HG03045 (cell line): ENCODE measurements around the gene RPS27.

Source experiments
- ATAC-seq: cut with Tn5 transposase; IDR thresholded peaks from one replicate; pipeline ENCODE4 v1.9.1; 2021; ENCODE audit warnings: mild to moderate bottlenecking, moderate library complexity; ENCODE audit not compliant: unreplicated experiment

RPS27 gene

DNA sequence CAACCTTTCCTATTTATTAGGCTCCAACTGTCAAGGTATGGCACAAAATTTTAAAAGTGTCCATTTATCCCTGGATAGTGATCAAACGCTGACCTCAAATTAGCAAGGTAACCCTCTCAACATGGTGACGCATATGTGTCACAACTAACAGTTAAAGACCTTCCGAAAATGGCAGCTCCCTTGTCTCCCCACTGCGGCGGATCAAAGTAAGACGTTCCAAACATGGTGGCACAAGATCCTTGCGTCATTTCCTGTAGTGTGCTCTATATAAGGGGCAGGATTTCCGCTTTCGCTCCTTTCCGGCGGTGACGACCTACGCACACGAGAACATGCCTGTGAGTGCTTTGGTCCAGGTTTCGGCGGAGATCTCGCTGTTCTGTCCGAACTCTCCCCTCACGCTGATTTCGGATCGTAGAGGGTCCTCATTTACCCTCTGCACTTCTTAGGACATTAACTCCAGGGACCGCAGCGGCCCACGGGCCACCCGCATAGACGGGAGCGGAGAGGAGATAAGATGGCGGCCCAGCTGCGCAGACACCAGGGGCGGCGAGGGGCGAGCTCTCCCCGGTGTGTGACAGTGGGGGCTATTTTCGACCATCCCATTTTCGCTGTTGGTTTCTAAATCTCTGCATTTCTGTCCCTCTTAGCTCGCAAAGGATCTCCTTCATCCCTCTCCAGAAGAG is at the start of gene RPS27:
Gene RPS27, plus strand, starts transcription at position 295 of the 683 bp plus-strand sequence. Its CDS starts 35 bp downstream, at position 330.
- peak; percentile 70 for ATAC-seq

DNA sequence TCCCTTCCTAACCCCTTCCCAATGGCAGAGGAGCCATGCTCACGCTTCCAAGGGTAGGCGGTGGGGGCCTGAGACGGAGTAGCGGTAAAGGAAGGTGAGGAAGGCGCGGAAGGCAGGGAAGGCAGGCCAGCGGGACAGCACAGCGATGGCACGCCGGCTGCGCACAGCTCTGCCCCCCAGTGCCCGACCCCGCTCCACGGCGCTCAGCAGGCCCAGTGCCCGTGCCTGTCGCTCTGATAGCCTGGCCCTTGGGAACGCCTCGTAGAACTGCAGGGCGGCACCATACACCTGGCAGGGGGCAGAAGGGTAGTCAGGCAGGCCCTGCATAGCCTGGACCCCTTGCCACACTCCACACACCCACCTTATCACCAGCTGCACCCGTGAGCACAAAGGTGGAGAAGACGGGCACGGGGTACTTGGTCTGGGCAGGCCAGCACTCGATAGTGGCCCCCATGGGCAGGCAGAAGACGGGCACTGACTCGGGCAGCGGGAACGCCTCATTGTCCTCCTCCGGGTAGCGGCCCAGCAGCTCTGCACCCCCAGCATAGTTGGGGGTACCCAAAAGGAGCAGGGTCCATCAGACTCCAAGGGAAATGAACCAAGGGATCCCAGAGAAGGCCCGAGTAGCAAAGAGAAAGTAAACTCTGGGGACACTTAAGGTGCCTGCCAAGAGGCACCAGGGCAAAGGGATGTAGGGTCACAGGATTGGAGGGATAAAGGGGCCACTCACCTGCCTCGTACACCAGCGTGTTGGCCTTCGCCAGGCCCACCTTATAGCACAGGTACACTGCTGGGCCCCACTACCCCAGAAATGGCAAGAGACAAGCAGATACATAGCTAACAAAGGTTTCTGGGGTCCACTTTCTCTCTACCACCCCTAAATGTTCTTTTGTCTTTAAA is 48.5 kb upstream of the RPS27 start:
- no peak for ATAC-seq

DNA sequence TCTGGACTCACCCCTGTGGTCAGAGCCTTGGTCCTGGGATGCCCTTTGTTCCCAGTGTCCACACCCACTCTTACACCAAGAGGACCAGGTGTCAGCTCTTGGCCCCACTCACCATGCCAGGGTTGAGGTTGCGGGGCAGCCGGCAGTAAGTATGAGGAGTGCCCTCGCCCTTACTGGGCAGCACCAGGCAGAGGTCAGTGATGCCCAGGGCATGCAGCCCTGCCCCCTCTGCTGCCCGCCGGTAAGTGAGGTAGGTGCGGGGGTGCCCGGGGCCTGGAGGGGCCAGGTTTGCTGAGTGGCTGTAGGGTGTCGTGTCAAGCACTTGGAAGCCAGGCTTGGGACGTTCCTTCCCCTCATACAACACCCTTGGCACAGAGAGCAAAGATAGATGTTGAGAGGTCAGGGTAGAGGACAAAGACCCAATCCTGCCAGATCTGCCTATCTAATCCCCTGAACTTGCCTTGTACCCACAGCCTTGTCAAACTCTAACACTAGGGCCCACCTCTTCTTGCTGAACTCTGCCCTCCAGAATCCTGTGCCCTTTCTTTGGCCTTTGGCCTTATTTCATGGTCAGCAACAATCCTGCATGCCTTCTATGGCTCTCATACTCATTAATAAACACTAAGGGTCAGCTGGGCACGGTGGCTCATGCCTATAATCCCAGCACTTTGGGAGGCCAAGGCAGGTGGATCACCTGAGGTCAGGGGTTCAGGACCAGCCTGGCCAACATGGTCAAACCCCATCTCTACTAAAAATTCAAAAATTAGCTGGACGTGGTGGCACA is 47.6 kb upstream of the RPS27 start:
- ATAC-seq, result no peak

DNA sequence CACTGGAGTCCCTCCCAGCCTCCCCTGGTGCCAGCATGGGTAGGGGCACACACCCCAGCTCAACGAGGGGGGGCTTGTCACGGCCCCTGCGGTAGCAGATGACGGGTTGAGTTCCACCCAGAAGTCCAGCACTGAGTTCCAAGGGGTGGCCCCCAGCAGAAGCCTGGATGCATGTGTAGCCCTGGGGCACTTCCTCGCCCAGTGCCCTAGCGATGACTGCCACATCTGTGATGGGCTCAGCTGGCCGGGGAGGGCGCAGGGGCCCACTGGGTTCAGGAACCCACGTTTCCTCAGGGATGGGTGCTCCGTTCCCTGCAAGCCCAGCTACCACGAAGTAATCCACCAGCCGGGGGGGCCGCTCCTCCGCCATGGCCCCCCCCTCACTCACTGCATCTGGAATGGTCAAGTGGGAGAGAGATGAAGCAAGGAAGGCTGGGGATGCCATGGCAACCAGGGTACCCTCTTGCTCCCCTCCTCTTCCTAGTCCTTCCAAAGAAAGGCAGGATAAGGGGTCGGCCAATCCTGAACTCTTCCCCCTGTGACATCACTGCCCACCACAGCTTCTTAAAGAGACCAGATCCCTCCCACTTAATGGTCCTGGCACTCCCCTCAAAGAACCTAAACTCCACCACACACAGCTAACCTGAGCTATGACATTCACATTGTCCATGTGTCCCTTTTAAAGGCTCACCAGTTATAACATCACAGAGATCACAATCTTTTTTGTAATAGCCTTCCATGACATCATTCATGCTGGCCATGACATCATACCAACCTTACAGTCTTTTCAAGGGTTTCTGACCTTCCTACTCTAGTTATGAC is 46.3 kb upstream of the RPS27 start:
- ATAC-seq, result no peak

DNA sequence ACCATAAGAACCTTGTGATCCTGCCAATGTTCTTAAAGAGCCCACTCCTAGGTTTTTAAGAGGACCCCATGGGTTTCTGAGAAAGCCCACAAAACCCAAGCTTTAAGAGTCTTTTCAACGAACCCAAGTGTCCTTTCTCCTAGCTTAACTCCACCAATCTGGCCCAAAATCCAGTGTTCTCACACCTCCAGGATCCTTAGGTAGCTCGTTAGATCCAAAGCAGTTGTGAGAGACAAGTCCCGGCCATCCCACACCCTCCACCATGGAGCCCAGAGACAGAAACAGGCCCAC is 45.8 kb upstream of the RPS27 start:
- no peak for ATAC-seq

DNA sequence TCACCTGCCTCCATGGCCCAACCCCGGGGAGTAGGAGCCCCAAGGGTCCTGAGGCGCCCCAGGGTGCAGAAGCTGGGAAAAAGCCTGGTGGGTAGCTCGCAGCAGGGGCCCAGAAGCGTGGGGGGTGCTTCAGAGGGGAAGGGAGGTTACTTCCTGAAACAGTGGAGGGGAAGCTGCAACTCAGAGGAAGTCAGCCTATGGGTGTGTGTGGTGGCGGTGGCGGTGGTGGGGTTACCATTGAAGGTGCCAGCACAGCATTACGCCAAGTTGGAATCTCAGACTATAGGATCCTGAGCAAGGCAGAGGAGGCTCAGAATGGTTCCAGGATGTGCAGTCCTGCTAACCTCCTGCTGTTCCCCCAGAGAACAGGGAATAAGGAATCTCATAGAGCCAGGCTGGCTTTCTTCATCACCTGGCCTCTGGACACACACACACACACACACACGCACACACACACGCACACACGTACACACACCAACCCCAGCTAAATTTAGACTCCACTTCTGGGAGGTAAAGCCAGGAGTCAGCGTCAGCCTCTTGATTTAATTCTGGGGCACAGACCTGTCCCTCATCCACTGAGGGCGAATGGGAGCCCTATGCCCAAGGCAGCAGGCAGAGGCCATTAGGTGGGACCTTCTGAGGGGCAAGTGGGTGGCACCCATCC is 45.3 kb upstream of the RPS27 start:
- no peak for ATAC-seq

DNA sequence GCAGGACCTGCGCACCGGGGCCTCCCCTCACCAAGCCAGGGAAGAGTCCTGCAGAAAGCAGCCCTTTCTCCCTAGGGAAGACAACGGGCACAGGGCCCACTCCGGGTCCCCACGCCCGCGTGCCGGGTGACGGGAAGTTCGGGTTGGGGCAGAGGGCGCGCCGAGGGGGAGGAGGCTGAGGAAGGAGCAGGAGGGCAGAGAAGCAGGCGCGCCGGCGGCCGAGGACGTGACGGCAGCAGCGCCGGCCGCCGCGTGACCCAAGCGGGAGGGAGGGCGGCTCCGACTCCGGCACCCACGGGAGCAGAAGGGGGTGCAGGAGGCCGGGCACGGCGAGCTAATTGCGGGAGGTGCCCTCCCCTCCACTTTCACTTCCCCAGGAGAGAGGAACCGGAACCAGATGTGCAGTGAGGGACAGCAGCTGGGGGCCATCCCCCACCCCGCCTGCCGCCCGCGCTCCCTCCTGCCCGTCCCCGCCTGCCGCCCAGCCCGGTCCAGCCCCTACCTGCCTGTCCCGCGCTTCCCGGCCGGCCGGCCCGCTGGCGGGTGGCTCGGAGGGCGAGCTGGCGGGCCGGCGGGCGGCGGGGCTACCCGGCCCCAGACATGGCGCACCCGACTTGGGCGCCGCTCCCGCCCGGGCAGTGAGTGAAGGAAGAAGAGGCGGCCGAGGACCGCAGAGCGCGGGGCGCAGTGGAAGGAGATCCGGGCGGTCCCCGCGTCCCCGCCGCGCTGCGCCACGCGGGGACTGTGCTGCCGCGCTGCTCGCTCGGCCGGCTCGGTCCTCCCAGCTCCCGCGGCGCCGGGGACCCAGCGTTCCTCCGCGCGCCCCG is 44.6 kb upstream of the RPS27 start:
- ATAC-seq, result peak; percentile 70

DNA sequence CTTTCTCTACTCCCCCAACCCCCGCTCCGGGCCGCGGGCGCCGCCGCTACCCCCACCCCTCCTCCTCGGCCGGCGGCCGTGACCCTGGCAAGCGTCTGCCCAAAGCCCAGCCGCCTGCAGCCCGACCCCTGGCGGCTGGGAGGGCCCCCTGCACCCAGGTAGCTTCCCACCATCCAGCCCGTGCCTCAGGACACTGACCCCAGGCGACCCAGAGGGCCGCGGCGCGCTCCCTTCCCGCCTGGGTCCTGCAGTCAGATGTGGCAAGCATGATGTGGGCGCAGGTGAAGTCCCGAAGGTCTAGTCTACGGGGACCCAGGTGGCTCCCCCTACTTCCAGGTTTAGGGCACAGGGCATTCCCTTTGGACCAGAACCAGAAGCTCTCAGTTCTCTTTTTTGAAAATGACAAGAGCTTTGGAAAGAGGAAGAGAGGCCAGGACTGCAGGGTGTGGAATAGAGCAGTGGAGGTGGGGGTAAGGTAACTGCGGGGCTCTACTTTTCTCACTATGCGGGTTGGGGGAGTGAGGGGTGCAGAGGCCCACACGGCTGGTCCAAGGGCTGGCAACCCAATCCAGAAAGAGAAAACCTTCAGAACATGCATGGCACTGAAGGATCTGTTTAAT is 43.8 kb upstream of the RPS27 start, which contains the start of gene DENND4B:
Gene DENND4B, minus strand, starts transcription at position 97 of the 620 bp plus-strand sequence. CDS start 2,344 bp downstream, outside the sequence.
- ATAC-seq, result peak; percentile 56

DNA sequence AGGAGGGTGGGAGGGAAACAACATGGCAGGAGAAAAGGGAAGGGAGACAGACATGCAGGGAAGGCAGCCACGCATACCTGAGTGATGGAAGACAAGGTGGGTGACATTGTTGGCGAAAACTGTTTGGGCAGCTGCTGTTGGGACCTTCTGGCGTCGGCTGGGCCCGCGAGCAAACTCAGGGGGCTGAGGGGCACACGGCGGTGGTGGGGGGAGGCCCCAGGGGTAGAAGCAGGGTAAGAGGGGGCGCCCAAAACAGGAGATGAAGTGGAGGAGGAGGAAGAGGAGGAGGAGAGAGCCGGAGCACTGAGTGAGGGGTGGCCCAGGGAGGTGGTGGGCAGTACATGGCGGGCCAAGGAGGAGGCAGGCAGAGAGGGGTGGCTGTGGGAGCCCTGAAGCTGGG is 39.4 kb upstream of the RPS27 start:
- ATAC-seq, result no peak

DNA sequence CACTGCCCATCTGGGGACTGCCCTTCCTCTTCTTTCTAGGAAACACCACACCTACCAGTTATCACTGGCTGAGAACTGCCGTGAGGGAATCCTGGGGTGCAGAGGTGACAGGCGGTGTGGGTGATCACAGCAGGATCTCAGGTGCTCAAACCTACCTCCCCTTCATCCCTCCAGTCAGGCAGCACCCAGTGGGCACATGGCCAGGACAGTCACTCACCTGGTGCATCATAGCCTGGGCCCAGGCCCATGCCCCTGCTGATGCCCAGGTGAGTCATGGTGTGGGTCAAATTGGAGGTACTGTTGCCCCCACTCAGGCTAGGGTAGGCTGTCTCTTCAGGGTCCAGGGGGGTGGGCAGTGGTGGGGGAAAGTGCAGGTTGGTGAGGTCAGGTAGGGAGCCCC is 38.8 kb upstream of the RPS27 start:
- ATAC-seq, result no peak

DNA sequence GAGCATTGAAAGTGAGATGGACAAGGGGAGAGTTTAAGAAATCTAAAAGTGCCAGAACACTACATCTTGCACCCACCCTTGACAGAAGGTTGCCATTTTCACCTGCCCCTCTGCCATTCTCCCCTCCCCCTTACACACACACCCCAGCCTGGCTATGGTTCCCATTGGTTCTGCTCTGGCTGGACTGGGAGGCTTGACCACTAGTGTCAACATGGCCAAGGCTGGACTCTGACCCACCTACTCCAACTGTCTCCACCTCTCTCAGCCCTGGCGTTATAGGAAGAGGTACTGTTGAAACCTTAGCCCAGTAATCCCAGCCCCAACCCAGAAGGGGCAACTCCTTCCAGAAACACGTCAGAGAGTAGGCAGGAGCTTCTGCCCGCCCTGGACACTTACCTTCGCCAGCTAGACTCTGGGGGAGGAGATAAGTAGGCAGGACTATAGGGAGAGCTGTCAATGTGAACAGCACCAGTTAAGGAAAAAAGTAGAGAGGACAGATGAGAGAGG is 36.6 kb upstream of the RPS27 start:
- ATAC-seq, result no peak

DNA sequence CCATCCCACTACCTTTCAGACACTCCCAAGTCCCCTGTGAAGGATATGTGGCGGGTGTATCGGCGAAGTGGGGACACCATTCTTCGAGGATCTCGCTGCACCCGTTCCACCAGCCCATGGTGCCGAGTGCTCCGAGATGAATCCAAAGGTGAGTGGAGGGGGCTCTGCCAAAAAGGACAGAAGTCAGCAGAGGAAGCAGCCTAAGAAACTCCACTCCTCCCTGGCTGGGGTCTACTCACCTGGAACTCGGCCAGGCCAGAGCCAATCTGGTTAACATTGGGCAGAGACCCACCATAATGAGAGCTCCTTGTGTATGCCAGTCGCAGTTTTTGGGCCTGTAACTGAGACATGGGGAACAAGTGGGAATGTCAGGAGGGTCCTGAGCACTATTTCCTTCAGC is 35.7 kb upstream of the RPS27 start:
- no peak for ATAC-seq

DNA sequence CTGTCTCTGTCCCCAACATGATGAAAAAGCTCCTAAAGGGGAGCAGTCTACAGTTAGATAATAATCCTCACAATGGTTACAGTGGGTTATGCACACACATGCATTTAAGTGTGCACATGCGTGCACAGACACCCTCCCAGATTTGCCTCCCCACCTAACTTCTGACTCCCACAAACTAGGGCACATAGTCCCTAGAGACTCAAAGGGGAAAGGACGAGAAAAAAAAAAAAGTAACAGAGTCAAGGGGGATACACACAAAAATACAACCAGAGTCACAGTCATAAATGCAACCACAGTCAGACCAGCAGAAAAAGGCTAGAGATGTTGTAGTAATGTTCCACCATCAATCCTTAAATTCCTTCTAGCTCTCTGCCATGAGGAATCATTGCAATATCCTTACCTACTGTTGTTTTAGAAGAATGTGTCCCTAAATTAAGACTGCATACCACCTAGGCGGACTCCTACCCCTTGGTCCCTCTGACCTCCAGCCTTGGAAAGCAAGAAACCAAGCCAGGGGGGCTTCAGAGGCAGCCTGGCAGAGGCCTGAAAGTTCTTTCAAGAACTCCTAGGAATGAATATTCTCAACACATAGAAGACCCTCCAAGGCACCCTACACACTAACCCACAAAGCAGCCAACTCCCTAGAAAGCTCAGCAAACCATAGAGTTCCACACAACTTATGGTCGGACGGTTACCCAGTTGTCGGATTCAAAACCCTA is 33.4 kb upstream of the RPS27 start:
- ATAC-seq, result no peak

DNA sequence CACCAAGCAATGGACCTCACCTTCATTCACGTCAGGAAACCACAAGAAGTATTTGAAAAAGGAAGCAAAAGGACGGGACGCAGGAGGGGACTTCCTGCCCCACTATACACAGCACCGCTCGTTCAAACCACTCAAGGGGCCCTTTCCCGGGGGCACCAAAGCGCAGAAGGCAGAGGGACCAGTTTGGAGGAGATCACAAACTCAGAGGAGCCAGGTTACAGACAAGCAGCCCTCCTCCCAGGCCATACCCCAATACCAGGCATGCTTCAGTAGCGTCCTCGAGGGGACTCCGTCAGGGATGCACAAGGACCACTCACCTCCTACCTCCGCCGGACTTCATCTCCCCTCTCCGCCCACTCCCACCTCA is 32.8 kb upstream of the RPS27 start:
- peak; percentile 4 for ATAC-seq

DNA sequence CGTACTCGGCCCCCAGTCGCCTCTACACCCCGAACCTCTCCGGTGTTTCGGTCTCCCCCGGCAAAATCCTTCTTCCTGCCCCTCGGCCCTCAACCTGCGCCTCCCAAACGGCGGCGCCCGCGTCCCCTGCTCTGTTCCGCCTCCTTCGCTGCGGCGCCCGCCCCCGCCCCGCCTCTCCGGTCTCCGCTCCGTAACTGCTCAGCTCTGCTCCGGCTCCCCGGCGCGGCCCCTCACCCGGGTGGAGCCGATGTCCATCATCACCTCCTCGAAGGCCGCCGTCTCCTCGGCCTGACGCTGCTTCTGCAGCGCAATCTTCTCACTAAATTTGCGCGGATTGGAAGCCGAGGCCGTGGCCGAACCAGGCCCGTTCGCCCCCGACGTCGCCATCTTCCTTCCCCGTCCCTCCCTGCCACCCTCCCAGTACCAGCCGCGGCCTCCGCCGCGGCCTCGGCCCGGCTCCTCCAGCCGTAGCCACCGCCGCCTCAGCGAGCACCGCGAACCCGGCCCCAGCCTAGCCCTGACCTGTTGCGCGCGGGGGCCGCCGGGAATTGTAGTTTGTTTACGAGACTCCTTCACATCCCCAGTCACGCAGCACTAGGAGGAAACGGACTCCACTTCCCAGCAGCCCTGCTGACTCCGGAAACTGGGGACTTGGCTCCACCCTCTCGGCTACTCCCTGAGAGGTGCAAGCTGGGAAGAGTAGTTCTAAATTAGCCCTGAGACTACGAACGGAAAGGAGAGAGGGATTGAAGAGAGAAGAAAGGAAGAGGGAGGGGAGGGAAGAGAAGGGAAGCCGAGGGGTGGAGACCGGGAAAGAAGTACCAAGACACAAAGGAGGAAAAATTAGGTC is 32.2 kb upstream of the RPS27 start, which contains the start of gene CRTC2:
Gene CRTC2, minus strand, starts transcription at position 502 of the 850 bp plus-strand sequence. Its CDS starts 115 bp downstream, at position 387.
- ATAC-seq, result peak; percentile 74

DNA sequence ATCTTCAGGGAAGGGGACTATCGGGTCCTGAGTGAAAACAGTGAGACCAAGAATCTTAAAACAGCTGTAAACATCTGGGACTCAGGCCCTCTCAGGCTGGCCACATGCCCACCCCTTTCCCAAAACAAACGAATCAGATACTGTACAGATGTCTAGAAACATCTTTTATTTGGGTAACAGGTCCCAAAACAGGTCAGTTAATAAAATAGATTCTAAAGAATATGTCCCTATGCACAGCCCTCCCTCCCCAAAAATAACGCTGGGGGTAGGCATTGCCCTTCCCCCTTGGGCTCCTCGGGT is 31.7 kb upstream of the RPS27 start:
- no peak for ATAC-seq

DNA sequence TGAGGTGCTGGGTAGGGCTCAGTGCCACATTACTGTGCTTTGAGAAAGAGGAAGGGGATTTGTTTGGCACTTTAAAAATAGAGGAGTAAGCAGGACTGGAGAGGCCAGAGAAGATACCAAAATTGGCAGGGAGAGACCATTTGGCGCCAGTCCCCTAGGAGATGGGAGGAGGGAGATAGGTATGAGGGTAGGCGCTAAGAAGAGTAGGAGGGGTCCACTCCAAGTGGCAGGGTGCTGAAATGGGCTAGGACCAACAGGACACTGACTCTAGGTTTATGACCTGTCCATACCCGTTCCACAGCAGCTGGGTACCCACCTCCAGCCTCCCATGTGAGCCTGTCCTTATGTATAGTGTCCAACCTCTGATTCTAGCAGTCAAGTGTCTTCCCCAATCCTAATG is 31.1 kb upstream of the RPS27 start:
- ATAC-seq, result no peak
